ENCODE data around the gene GRM4.

The GRM4 gene

DNA sequence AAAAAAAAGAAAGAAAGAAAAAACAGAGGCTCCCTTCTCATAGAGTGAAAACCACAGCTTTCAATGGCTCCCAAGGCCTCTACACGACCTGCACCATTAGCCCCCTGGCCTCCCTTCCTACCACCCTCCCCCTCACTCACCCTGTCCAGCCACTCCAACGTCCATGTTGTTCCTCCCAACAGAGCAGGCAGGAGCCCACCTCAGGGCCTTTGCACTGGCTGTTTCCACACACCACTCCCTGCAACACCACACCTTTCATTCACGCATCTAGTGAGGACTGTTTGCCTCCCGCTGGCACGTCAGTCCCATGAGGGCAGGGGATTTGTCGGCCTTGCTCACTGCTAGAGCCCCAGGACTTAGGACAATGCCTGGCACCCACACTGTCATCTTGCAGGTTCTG is 39.5 kb downstream of the GRM4 start:
- no peak for DNase-seq

DNA sequence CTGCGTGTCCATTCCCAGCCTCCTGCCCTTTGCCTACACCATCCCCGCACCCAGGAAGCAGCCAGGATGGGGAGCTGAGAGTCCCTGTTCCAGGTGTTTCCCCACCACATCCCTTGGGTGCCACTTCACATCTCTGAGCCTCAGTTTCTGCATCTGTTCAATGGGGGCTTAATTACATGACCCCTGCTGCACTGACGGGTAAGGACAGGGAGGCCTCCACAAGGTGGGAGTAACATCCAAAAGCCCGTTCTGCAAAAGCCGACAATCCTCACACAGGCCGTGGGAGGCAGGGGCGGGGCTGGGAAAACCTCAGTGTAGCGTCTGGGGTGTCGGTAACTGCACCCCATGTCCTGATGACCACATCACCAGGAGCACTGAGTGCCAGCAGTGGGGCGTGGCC is 41.3 kb downstream of the GRM4 start:
- DNase-seq = no peak

DNA sequence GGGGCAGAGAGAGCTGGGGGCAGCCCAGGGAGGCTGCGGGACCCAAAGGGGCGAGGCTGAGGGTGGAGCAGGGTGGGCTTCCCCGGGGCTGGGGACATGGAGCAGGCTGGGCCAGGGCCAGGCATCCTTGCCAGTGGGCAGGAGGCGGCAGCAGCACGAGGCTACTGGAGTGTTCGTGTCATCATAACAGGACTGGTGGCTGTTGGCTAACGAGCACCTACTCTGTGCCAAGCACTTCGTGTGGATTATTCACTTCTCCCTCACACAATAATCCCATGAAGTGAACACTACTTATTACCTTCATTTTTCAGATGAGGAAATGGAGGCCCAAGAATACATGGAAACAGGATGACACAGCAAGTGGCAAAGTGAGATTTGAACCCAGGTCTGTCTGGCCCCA is 41.7 kb downstream of the GRM4 start:
- no peak for DNase-seq

DNA sequence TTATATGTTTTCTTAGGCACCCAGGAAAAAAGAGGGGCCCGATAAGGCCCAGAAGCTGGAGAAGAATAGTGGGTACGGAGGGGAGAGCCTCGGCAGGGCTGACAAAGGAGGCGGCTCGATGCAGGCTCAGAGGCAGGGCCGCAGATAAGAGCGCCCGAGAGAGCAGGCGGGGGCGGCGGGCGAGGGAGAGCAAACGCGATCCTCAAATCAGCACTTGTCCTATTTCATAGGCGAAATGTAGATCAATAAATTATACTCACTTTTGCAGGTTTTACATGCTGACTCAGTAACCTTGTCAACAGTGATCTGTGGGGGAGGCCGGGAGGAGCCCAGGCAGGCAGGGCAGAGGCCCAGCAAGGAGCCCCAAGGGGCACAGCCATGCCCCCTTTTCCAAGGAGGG is 42.6 kb downstream of the GRM4 start:
- no peak for DNase-seq

DNA sequence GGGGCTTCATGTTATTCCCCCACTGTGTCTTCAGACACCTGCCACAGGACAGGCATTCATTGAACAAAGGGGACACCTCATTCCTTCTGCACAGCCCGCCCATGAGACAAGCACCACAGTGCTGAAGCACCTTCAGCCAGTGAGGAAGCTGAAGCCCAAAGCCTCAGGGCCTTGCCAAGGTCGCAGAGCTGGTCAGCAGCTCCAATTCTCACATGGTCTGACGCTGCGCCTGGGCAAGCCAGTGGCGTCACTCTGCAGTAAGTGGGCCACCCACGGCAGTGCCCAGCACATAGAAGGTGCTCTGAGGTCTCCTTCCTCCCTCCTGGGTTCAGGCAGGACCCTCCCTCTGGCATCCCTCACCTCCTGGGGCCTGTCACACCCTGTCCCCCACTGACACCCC is 43.2 kb downstream of the GRM4 start:
- DNase-seq = no peak

DNA sequence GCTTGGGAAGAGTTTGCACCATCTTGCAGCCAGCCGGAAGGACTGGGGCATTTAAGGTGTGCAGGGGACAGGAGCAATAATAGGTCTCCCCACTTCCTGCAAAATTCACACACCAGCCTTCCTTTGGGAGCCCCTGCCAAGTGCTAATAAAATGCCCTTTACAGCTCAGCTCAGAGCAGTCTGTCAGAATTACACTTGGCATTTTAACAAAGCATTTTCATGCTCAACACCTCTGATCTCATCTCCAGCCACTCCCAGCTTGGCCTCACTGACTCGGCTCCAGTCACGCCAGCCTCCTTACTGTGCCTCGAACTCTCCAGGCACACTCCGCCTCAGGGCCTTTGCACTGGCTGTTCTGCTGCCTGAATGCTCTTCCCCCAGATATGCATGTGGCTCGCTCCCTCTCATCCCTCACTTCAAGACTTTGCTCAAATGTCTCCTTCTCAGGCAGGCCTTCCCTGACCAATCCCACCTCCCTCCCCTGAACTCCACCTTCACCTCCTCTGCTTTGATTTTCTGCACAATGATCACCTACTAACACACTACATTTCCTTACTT is 43.7 kb downstream of the GRM4 start:
- no peak for DNase-seq

DNA sequence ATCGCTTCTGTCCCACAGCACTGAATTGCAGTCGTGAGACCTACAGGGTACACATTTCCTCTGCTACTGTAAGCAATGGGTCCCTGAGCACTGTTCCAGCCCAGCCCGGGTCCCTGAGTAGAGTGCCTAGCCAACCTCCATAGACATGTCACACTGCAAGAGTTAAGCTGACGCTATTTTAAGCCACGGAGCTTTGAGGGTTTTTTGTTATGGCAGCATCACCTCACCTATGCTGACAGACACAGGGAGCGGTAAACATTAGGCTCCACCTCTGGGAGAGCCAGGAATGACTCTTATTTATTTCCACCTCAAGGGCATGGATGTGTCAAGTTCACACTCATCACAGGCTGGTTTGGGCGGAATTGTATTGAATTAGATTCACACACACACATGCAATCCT is 45.1 kb downstream of the GRM4 start:
- no peak for DNase-seq

DNA sequence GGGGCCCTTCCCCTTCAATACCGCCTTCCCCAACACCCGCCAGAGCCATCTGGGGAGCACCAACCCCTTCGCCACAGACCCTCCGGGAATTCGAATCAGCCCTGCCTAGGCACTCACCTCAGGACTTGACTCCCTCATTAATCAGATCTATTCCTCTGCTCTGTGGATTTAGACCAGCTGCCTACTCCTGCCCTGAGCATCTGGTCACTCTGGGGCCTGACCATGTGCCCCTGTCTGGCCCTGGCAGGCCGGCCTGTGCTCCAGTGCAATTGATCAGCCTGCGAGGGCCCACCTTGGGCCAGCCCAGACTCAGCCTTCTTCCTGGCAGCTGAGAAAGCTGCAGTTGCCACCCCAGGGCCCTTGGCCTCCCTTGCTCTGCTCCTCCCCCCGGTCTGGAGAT is 46.0 kb downstream of the GRM4 start:
- no peak for DNase-seq

DNA sequence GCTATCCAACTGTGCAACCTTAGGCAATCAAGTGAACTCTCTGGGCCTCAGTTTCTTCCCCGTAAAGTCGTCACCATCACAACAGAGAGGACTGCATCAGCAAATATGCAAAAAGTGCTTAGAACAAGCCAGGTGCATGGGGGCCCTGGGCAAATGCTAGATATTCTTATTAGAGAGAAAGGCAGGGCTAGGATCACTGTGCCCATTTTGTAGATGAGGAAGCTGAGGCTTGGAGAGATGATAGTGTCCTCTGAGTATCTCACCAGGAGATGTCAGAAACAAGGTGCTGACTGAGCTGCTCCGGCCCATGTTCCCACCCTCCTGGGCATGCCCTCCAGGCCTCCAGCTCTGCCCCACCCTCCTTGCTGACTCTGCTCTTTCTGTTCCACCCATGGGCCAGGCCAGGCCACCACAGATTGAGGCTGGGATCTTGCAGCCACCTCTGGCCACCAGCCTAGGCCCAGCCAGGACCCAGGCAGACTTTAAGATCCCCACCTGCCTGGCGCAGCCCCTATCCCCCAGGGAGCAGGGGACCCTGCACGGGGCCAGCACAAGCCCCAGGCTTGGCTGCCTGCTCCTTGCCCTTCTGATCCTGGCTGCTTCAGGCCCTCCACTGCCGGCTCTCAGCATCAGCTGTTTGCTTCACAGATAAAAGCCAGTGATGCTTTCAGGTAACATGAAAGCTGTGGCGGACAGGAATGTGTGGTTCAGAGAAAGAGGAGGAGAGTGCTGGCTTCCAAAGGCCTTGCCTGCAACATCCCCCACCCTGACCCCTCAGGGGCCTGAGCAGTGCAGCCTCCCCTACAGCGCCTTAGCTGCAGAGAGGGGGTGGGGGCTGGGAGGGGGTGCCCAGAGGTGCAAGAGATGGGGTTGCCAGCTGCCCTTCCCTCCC is 47.6 kb downstream of the GRM4 start:
- DNase-seq = no peak

DNA sequence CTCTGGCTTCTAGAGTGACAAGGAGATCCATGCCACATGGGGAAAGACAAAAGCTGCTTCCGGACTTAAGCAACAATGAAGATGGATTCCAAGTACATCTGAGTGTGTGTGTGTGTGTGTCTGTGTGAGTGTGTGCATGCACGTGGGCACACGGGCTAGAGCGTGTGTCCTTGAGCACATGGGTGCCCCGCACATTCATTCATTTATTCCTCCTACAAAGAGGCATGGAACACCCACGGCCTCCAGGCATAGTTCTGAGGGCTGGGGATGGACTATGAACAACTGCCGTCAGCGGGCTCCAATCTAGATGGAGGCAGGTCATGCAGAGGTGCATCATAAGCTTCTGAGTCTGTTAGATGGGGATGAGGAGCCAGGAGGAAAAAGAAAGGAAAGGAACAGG is 49.1 kb downstream of the GRM4 start:
- no peak for DNase-seq

DNA sequence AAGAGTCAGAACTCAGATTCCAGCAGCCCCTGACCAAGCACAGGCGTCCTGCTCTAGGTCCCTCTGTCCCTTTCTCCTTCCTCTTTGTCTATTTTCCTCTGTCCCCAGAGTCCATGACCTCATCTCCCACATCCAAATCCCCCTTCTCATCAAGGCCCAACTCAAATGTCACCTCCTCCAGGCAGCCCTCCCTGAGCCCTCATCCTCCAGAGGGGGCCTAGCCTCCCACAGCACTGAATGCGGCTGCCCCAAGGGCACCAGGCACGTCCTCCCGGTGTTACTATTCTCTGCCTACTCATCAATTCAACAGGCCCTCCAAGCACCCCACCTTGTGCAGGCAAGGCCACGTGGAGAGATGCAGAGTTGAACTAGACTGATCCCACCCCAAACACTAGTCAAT is 49.7 kb downstream of the GRM4 start:
- DNase-seq = no peak

DNA sequence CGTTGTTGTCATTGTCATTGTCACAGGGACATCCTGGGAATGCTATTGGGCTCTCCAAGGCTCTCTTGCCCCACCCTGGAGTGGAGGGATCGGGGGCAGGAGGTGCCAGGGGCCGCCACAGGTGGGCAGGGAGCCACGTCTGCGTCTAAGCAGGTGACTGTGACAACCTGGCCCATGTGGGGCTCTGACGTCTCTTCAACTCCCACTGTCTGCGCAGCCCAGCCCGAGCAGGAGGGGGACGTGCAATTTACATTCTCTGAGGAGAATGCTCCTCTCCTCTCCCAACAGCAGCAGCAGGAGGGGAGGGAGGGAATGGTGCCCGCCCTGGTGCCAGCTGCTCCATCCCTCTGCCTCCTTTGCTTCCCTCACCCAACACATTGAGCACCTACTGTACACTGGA is 50.1 kb downstream of the GRM4 start:
- no peak for DNase-seq

DNA sequence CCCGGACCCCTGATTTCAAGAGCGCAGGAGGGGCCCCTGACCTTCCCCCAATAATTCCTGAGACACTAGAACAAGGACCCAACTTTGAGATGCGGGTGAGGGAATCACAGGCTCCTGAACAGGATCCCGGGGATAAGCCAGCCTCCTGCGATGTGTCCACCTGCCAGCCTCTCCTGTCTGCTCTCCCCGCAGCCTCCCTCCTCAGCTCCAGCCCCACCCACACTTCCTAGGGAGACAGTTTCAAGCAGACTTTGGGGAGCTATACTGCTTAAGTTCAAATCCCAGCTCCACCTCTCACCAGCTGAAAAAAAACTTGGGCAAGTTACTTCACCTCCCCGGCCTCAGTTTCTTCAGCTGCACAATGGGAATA is 50.8 kb downstream of the GRM4 start:
- DNase-seq = peak; percentile 8

DNA sequence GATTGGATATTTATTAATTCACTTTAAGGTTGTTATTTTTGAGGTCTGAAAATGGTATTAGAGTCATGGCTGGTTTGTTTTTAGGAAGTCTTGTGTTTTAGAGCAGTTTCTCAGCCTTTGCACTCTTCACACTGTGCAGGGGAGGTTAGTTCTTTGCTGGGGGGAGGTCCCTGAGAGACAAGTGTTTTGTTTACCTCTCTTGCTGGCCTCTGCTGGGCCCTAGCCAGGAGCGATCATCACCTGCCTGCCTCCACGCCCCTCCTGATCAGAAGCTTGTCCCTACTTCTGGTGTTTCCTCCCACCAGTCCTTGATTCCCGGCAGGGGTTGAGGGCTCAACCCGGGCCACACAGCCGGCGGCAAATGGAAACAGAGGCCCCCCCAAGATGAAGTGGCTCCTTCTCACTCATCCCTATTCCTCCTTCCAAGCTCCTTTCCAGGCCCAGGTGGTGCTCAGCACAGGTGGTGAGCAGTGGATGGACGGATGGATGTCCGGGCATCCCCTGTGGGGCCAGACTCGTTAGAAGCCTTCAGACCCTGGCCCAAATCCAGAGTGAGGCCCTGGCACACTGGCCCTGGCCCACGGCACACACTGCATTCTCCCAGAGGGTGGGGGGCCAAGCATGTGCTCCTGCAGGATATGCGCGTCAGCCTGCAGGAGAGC is 51.3 kb downstream of the GRM4 start:
- DNase-seq = peak; percentile 86

DNA sequence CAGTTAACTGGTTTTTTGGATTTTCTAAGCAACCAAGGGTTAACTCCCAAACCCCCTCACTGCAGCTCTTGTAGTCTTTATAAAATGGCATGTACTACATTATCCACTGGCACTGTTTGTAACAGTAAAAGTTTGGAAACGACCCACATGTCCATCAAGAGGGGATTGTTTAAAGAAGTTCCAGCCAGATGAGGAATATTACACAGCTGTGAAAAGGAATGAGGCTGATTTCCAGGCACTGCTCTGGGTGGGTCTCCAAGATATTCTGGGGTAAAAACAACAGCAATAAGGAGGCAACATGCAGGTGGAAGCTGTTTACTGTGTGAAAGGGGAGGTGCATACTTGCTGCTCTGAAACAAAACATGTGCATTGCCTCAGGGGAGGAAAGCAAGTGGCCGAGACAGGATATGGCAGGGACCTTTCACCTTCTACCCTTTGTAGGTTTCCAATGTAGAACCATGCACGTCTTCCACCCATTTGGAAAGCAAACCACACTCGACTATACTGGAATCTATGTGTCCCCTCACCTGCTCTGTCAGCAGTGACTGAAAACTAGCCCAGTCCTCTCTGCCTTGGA is 51.9 kb downstream of the GRM4 start:
- DNase-seq = no peak

DNA sequence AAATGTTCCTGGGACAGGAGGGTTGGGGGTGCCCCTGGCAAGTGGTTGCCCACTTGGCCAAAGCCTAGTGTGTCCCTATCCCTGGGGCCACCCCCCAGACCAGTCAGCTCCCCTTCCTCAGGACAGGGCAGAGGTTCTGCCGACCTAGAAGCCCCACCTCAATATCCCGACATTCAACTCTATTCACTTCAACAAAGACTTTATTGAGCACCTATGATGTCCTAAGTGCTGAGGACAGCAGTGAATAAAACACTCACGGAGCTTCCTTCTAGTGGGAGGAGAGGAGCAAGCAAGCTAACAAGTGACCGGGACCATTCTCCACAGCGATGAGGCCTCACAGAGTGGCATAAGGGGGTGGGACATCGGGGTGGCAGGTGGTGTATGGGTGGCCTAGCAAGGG is 52.7 kb downstream of the GRM4 start:
- DNase-seq = no peak

DNA sequence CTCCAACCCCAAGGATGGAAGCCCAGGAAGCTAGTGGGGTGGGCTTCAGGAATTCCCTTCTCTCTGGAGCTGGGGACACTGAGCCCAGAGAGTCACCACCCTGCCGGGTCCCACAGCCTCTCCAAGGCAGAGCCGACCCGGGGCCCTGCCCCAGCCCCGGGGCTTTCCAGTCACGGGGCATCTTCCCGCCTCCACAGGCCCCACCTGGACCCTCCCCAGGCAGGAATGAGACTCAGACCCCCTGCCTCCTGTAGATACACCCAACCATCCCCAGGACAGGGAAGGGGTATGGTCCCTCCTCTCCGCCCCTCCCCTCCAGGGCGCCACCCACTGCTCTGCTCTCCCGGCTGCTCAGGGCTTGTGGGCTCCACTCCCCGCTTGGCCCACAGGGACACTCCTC is 53.3 kb downstream of the GRM4 start:
- DNase-seq = no peak

DNA sequence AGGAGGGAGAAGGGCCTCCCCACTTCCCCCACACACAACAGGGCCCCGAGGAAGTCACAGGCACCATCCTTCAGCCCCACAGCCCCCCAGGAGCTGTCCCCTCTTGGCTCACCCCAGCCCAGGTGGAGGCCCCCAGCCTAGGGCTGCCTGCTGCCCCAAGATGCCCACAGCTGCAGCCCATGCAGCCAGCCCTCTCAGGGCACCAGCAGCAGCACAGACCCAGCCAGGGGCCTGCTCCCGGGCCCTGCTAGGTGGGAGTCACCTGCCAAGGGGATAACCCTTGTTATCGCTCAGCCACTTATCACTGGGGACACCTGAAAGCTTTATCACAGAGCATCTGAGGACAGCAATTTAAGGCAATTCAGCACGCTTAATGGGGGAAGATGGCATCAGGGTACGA is 55.0 kb downstream of the GRM4 start:
- DNase-seq = no peak

DNA sequence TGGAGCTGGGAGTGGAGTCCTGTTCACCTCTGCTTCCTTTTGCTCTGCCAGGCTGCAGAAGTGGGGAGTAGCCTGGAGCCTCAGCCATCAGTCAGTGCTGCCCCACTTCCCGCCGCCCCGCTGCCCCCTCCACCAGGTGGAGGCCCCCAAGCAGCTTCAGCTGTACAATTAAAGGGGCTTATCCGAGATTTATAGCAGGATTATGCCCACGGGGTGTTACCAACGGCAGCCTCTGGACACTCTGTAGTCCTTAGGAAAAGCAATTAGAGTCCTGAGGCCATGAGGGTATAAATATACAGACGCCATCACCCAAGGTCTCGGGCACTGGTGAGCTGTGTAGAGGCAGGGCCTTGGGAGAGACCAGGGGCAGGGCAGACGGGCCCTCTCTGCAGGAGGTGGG is 55.4 kb downstream of the GRM4 start:
- DNase-seq = no peak

DNA sequence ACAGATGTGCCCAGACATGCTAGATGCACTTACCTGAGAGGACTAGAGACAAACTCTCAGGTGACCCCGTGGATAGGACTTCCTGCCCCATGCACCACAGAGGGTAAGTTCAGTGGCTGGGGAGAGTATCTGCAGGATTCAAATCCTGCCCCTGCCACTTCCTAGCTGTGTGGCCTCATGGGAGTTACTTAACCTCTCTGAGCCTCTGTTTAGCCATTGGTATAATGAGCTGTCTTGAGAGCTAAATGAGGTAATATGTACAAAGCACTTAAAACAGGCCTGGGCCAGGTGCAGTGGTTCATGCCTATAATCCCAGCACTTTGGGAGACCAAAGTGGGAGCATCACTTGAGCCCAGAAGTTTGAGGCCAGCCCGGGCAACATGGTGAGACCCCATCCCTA is 59.3 kb downstream of the GRM4 start:
- DNase-seq = no peak

DNA sequence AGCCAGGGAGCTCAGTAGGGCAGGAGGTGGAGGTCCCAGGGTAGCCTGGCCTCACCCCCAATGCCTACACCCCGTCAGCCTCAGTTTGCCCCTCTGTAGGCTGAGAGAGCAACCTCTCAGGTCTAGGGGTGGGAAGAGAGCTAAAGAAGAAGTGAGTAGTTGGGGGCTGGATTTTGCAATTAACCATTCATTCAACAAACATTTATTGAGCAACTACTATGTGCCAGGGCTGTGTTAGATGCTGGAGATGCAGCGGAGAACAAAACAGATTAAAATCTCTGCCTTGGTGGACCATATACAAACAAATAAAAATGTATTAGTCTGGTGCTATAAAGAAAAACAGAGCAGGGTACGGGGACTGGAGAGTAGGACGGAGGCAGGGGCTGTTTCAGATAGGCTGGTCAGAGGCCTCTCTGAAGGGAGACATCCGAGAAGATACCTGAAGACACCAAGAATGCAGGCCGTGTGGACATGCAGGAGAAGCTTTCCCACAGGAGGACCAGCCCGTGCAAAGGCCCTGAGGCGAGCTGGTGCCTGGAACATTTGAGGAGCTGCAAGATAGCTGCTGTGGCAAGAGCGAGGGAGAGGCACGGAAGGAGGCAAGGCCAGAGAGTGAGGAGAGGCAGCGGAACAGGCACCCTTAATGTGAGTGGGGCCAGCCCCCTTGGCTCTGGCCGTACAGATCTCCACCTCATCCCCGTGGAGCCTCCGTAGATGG is 60.3 kb downstream of the GRM4 start:
- no peak for DNase-seq

DNA sequence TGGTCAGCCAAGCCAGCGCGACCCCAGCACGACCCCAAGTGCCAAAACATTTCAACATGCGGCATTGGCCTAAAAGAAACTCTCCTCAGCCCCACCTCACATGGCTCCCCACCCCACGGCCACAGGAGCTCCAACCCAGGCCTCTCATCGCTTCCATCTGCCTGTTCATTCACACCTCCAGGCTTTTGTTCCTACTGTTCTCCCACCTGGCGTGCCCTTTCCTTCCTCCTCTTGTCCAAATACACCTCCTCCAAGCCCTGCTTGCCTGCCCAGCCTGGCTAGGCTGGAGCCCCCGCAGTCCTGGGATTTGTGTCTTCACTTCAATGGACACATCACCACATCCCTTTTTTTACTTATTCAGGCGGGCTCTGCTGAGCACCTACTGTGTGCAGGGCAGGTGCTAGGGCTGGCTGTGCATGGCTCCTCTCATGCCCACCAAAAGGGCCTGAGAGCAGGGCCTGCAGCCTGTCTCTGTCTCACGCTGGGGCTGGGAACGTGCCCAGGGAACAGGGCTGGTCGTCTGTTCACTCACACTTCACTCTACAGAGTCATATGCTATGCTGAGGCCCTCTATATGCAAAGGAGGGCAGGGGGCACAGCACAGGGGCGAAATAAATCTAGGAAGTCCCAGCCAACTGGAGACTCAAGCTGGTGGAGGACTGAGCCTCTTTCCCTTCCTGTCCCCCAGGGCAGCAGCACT is 61.1 kb downstream of the GRM4 start:
- DNase-seq = no peak
